Mucosa of rectum (tissue), 2 donors: ENCODE results near the gene TUFM.
"Not testable (repeated sequence)": the region's sequence is repeated elsewhere in the genome, so short reads cannot be mapped to it uniquely, and the experiment has no call there.

Experiments
- H3K27ac ChIP-seq, 2 donors: one replicate each; pipeline ENCODE4 v1.7.0; 2013; ENCODE audit warnings: inconsistent platforms in 2 of 2, low read depth in 2 of 2, low read length in 2 of 2
- H3K27me3 ChIP-seq, 2 donors: one replicate each; pipeline ENCODE4 v1.7.0; 2013; ENCODE audit warnings: low read length in 2 of 2; ENCODE audit not compliant: control insufficient read depth in 2 of 2, insufficient read depth in 2 of 2
- H3K36me3 ChIP-seq, 2 donors: one replicate each; pipeline ENCODE4 v1.7.0; 2013; ENCODE audit warnings: low read length in 2 of 2; ENCODE audit not compliant: control insufficient read depth in 2 of 2, insufficient read depth in 2 of 2
- H3K4me1 ChIP-seq, 2 donors: one replicate each; pipeline ENCODE4 v1.7.0; 2013; ENCODE audit warnings: low read length in 2 of 2, mild to moderate bottlenecking in 1 of 2; ENCODE audit not compliant: control insufficient read depth in 2 of 2, insufficient read depth in 2 of 2
- H3K4me3 ChIP-seq, 2 donors: one replicate each; pipeline ENCODE4 v1.7.0; 2013; ENCODE audit warnings: low read length in 2 of 2
- H3K9ac ChIP-seq, 2 donors: one replicate each; pipeline ENCODE4 v1.7.0; 2013; ENCODE audit warnings: low read length in 2 of 2, low read depth in 1 of 2, mild to moderate bottlenecking in 1 of 2
- H3K9me3 ChIP-seq, 2 donors: one replicate each; pipeline ENCODE4 v1.7.0; 2013; ENCODE audit warnings: low read length in 2 of 2; ENCODE audit not compliant: control insufficient read depth in 2 of 2
- donor health status: healthy.
- donor health status: Normal muscosa, but diverticular disease.

The TUFM gene

GRCh38 chr16:28807445-28808120 lies 38.6 kb downstream of the TUFM start:
- not testable (repeated sequence) for H3K27ac ChIP-seq, H3K27me3 ChIP-seq, H3K9me3 ChIP-seq, H3K4me1 ChIP-seq, H3K36me3 ChIP-seq, H3K9ac ChIP-seq, H3K4me3 ChIP-seq

- not testable (repeated sequence) for H3K27ac ChIP-seq, H3K36me3 ChIP-seq, H3K9me3 ChIP-seq, H3K4me3 ChIP-seq, H3K27me3 ChIP-seq, H3K9ac ChIP-seq, H3K4me1 ChIP-seq
These were observed 43.7 kb downstream of the TUFM start for GRCh38 chr16:28802235-28803019.
